Upper lobe of left lung (tissue), 4 donors: ENCODE measurements around the gene BDKRB1.

Experiments
- CTCF ChIP-seq, 6 experiments: fragments of 450-650 bp in 4 of 6; fragments of 200-600 bp in 2 of 6; sonication (generic) in 2 of 6; IDR thresholded peaks; one replicate each; pipeline ENCODE4 v1.5.1; 2016 to 2019; ENCODE audit warnings: antibody characterized with exemption in 6 of 6
- EP300 ChIP-seq, 4 donors: sonication (generic); formaldehyde crosslinking; IDR thresholded peaks; one replicate each; pipeline ENCODE4 v1.5.1; 2017; ENCODE audit warnings: antibody characterized with exemption in 4 of 4, control low read depth in 2 of 4
- POLR2A ChIP-seq, 4 donors: fragments of 450-650 bp; IDR thresholded peaks; one replicate each; pipeline ENCODE4 v1.5.1; 2016 to 2017; ENCODE audit warnings: antibody characterized with exemption in 4 of 4, mild to moderate bottlenecking in 2 of 4
- POLR2AphosphoS5 ChIP-seq, 2 donors: sonication (generic); formaldehyde crosslinking; IDR thresholded peaks; one replicate each; pipeline ENCODE4 v1.5.1; 2017; ENCODE audit warnings: antibody characterized with exemption in 2 of 2

GRCh38 chr14:96271421-96271762 lies 15.4 kb downstream of the BDKRB1 start:
- TF ChIP-seq CTCF (IDR thresholded peaks at IDR 0.05) (no peak), POLR2A (IDR thresholded peaks at IDR 0.05) (no peak), POLR2AphosphoS5 (IDR thresholded peaks at IDR 0.05) (no peak), EP300 (IDR thresholded peaks at IDR 0.05) (no peak)
